HG02938 (cell line): ENCODE data around the gene PTPRJ.

ENCODE experiments used
- ATAC-seq: cut with Tn5 transposase; IDR thresholded peaks from one replicate; pipeline ENCODE4 v1.9.1; 2021; ENCODE audit warnings: mild to moderate bottlenecking, moderate library complexity; ENCODE audit not compliant: unreplicated experiment

PTPRJ gene

GRCh38 chr11:48056325-48057183, 76.2 kb downstream of the PTPRJ start:
- ATAC-seq, result no peak

GRCh38 chr11:48058064-48058463, 77.7 kb downstream of the PTPRJ start:
- ATAC-seq, result no peak

- ATAC-seq, result no peak
These were observed 78.4 kb downstream of the PTPRJ start for GRCh38 chr11:48058788-48059187.

DNA sequence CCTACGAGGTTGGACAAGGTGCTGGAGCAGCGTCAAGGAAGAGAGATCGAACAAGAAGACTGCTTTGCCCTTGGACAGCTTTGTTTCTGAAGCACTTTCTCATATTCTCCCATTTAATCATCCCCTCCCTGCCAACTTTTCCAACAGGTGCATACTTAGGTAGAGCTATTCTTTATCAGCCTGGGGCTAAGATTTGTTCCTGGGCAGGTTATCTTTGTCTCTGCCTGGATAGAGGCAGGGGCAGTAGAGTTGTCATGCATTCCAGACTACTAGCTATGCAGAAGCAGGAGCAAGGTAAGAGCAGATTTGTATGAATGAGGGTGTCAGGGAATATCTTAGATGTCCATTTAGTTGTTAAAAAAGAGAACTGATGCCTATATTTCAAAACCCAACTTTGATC, 82.3 kb downstream of the PTPRJ start:
- ATAC-seq, result no peak

DNA sequence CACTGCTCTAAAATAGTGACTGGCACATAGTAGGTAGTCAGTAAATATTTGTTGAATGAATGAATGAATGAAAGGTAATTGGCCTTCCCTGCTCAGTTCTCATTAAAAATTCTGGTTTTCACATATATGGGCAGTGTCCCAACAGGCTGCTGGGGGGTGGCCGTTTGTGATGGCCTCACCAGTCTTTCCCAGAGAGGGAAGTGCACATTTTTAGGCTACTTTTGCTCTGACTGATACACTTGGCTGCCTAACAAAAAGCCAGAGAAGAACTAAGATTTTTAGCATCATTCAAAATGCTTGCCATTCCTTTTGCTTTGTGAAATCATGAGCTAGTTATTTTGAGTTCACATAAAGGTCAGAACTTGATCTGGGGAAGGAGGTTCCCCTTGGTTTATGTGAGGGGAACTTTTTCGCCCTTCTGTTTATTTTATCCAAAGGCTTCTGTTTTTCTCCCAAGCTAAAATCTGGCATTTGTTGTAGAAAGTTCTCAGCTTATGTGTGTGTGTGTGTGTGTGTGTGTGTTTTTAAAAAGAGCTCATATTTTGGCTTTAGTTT, 83.1 kb downstream of the PTPRJ start:
- ATAC-seq, result no peak

DNA sequence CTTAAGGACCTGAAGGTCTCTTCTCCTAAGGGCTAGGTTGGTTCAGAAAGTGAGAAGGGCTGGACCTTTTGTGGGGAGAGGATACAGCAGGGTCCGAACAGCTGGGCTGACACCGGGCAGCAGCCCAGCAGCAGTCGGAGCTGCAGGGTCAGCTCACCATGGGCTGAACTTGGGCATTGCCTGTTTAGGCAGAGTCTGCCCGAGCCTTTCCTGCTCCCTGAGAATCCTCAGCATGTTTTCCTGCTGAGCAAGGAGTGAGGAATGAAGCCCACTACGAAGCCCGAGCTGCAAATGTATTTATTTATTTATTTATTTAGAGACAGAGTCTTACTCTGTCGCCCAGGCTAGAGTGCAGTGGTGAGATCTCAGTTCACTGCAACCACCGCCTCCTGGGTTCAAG, 83.9 kb downstream of the PTPRJ start:
- no peak for ATAC-seq

GRCh38 chr11:48066881-48067800, 86.8 kb downstream of the PTPRJ start:
- ATAC-seq, result no peak

DNA sequence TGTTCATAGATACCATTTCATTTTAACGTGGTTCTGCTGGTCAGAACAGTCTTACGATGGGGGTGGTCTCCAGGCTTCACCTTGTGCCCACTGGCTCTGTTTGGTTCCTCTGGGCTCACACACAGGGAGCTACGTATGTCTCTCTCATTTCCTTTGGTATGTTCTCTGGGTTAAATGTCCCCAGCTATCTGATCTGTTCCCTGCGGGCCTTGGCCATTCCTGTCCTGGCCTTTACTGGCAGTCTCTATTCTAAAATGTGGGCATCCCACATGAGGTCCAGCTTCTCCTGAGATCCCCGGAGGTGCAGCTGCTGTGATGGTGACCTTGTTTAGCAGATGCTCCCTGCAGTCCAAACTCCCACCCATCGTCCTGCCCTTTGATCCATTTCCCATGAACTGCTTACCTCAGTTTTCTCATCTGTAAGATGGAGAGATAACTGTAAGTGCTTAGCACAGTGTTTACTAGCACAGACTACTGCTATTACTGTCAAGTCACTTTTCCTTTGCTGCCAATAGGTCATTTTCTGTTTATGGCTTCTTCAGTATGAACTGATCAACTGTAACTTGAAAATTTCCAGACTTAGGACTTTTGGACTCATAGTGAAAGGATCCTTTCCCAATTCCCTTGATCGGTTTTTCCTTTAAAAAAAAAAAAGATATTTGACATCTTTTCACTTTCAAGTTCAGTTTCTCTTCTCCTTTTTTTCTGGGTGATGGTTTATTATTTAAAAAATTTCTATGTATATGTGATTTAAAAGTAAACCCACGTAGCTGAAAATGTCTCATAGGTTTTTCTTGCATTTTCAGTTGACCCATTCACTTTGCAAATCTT, 92.9 kb downstream of the PTPRJ start:
- ATAC-seq, result no peak

DNA sequence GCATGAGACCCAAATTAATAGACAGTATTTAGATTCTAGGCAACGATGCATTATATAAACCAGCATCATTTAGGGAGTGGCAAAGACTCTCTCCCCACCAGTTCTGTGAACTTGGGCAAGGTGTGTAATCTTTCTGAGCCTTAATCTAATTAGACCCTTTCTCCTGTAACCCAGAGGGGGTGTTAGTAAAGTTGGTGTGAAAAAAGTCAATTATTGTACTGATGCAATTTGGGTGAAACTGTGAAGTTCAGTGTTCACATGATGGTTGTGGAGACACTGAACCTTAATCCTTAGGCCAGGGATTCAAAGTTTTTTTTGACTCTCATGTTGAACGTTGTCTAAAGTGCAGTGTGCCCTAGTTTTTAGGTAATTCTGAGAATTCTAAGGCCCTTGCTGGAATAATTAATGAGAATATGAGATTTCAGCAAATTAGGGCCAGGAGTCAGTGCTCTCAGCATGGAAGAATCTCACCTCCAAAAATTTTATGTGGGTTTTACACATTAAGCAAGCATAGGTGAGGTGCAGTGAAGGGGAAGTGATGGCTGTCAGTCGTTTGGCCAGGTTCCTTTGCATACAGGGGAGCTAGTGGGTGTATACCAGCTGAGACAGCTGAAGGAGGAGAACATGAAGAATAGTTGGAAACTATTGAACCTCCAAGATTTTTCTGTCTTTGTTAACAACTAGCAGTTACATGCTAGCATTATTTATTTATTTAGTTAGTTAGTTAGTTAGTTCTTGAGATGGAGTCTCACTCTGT, 94.2 kb downstream of the PTPRJ start:
- ATAC-seq, result no peak

DNA sequence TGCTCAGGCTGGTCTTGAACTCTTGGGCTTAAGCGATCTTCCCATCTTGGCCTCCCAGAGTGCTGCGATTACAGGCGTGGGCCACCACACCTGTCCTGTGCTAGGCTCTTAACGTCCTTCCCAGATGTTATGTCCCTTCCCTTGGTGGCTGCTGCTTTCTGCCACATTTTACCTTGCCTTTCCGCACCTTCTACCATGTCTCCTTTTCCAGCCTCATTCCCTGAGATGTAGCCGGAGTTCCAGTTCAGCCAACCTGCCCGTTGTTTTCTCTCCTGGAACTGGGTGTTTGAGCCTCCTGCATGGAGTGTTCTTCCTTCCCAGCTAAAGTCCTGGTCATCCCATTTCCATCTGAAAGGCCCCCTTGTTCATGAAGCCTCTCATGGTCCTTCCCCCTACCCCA, 95.3 kb downstream of the PTPRJ start:
- ATAC-seq, result no peak

DNA sequence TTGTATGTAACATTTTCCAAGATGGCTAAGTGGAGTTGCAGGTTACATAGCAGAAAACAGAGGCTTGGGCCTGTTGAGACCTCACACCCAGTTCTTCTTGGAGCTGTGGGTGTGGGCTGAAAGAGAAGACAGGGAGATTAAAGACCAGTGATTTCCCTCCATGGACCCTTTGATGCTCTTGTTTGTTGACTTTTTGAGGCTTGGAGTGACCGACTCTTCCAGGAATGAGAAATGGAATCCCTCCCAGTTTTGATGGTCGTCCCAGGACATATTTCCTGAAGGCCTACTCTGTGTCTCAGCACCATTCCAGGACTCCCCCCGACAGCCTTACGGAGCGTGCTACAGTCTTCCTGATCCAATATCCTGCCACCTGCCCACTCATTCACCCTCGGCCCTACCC, 96.9 kb downstream of the PTPRJ start:
- no peak for ATAC-seq

- ATAC-seq, result no peak
These were observed 98.3 kb downstream of the PTPRJ start for GRCh38 chr11:48078689-48079088.

DNA sequence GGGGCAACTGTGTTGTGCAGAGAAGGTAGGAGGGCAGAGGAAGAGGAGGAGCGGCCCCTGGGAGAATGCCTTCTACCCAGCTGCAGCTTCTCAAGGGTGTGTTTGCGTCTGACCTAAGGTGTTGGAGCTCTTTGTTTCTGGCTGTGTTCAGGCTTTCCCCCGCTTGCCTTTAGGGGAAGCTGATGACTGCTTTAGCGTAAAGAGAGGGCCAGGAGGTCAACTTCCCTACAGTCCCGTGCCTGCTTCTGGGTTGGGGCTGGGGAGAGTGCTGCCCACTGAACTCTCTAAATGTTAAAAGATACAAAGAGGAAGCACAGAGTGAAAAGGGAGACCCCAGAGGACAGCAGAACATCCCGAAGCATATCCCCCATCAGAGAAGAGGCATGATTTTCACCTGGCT, 99.2 kb downstream of the PTPRJ start:
- ATAC-seq, result no peak

- ATAC-seq, result no peak
These were observed 100.0 kb downstream of the PTPRJ start for GRCh38 chr11:48080301-48080861.

- ATAC-seq, result no peak
These were observed 101.0 kb downstream of the PTPRJ start for GRCh38 chr11:48081151-48082010.

- no peak for ATAC-seq
These were observed 102.4 kb downstream of the PTPRJ start for GRCh38 chr11:48082771-48083170.

DNA sequence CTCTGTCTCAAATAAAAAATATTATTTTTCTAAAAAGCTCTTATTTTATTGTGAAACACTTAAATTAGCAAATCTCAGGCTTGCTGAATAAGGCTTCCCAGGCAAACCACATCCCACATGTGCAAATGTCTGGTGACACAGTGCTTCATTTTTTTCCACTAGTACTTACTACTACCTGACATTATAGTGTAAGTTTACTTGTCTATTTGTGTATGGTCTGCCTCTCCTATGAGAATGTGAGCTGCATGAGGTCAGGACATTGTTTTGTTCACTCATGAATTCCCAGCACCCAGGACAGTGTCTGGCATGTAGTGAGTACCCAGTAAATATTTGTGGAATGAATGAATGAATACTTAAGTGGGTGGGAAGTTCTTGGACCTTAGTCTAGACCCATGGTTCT, 103.1 kb downstream of the PTPRJ start:
- no peak for ATAC-seq

- no peak for ATAC-seq
These were observed 105.3 kb downstream of the PTPRJ start for GRCh38 chr11:48085688-48086087.

DNA sequence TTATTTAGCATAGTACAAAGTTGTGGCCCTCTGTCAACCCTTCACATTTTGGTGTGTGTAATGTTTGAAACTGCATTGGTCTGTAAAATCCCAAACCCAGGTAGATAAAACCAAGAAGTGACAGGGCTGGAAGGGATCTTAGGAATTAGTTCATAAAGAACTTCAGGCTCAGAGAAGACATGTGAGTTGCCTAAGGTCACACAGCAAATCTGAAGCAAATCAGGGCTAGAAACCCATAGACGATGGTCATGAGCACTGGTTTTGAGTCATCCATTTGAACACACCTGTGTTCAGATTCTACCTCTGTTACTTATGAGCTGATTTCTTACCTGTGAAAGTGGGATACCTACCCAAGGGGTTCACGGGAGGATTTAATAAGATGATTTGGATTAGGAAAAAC, 107.1 kb downstream of the PTPRJ start:
- ATAC-seq, result no peak
